GM18511 (cell line): ENCODE data around the gene MACROH2A1.

ENCODE experiments used
- ATAC-seq: cut with Tn5 transposase; IDR thresholded peaks from one replicate; pipeline ENCODE4 v1.9.1; 2021; ENCODE audit warnings: mild to moderate bottlenecking, moderate library complexity; ENCODE audit not compliant: unreplicated experiment

Gene MACROH2A1

GRCh38 chr5:135335031-135335828, 63.8 kb downstream of the MACROH2A1 start:
- no peak for ATAC-seq

- no peak for ATAC-seq
Observed at GRCh38 chr5:135333732-135334515, 65.1 kb downstream of the MACROH2A1 start.

GRCh38 chr5:135332519-135333150, 66.4 kb downstream of the MACROH2A1 start:
- no peak for ATAC-seq

- ATAC-seq: no peak
Observed at GRCh38 chr5:135331612-135332011, 67.4 kb downstream of the MACROH2A1 start.

GRCh38 chr5:135330798-135331096, 68.3 kb downstream of the MACROH2A1 start:
- no peak for ATAC-seq

- no peak for ATAC-seq
Observed at GRCh38 chr5:135329913-135330797, 68.9 kb downstream of the MACROH2A1 start.

GRCh38 chr5:135329066-135329912, 69.7 kb downstream of the MACROH2A1 start:
- ATAC-seq: no peak

- no peak for ATAC-seq
Observed at GRCh38 chr5:135328128-135328687, 70.8 kb downstream of the MACROH2A1 start.

- ATAC-seq: no peak
Observed at GRCh38 chr5:135327429-135328127, 71.5 kb downstream of the MACROH2A1 start.

GRCh38 chr5:135326296-135327254, 72.5 kb downstream of the MACROH2A1 start:
- no peak for ATAC-seq

- ATAC-seq: no peak
Observed at GRCh38 chr5:135324897-135325650, 74.0 kb downstream of the MACROH2A1 start.

- ATAC-seq: no peak
Observed at GRCh38 chr5:135324160-135324559, 74.9 kb downstream of the MACROH2A1 start.

GRCh38 chr5:135323701-135324132, 75.3 kb downstream of the MACROH2A1 start:
- ATAC-seq: no peak

- no peak for ATAC-seq
Observed at GRCh38 chr5:135323227-135323626, 75.8 kb downstream of the MACROH2A1 start.

GRCh38 chr5:135322744-135323143, 76.3 kb downstream of the MACROH2A1 start:
- no peak for ATAC-seq

GRCh38 chr5:135322271-135322670, 76.8 kb downstream of the MACROH2A1 start:
- ATAC-seq: no peak
